Fibroblast of skin of back (primary cell): ENCODE results near the gene ITPR1.

Source experiments
- DNase-seq: peaks from one replicate; pipeline ENCODE4 v3.0.0-alpha.2; 2013

The ITPR1 gene

DNA sequence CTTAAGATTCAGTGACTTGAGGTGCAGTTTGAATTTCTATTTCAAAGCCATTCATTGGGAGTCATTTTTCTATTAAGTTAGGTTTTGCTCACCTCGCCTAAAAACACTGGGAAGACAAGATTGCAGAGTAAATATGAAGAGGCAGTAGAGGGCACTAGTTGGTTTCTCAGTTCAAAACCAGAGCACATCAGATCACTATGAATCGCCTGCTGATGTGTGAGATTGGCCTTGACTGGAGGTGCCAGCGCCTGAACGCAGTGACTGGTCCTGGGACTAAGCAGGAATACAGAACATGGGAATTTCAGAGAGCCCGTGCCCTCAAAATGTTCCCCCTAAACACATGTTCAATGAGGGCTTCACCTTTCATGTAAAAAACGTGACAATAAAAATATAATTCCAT lies 229.0 kb downstream of the ITPR1 start:
- peak; percentile 73 for DNase-seq

DNA sequence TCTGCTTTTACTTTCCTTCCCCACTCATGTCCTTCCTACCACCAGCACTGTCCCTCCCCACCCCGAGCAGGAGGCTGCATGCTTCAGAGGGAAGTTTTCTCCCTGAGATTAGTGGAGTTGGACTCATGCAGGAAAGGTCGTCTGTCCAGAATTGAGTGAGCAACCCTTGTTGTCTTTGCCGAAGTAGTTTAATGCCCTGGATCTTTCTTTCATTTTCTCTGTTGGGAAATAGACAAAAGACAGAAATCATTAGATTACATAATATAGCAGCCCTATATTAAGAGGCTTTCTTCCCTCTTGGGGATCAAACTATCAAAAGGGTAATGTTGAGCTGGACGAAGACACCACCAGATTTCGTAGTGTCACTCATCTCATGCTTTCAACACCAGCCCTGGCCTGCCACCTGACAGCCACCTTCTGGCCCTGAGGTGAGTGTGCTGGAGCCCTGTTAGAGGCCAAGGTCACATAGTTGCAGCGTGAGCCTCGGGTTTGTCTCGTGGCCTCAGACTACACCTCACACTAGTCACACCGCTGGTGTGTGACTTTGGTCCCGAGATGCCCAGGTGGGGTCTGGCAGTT lies 231.0 kb downstream of the ITPR1 start:
- DNase-seq, result no peak

DNA sequence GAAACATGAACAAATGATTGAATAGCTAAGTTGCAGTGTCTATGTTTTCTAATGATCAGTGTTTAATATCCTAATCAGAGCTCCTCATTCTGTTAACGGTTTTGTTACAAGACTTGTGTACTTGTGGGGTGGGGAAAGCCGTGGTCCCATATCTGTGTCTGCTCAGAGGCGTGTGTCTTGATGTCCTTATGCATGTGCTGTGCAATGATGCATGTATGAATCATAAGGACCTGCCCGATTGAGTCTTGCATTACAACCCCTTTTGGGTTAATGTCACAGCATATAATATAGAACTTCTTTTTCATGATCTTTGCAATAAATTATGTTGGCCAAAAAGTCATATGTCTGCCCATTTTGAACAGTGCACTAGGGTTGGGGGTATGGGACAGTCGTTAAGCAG lies 233.4 kb downstream of the ITPR1 start:
- DNase-seq, result peak; percentile 40

DNA sequence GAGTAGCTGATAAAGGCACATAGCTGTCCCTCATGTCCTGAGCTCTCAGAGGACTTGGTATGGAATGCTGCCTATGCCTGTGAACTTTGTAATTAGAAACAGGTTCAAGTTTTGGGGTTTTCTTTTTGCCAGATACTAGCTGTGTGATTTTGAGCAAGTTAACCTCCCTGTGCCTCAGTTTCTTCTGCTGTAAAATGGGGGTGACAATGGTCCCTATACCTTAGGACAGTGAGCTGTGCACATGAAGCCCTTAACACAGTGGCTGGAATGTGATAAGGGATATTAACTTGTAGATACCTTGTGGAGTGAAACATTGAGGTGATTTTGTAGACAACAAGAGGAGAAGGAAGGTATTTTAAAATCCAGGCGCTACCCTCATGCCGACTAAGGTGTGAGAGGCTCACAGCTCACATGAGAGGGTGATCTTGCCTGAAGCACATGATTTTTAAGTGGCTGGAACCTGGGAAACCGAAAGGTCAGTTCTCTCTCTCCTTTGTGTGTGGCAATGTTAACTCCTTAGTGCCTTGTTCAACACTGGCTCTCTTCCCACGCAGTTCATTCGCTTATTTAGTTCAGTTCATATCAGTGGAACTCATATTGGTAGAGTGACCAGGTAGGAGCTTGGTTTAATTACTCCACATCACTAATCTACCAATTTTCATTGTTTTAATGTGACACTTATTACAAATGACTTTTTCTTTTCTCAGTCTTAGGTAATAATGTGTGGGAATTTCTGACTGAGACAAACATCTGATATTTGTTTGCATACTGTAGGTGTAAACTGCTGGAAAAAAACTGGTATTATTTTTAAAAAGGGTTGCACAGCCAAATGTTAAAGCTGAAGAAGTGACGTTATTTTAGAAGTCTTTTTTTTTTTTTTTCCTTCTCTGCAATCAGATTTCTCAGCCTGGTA lies 236.2 kb downstream of the ITPR1 start:
- no peak for DNase-seq

DNA sequence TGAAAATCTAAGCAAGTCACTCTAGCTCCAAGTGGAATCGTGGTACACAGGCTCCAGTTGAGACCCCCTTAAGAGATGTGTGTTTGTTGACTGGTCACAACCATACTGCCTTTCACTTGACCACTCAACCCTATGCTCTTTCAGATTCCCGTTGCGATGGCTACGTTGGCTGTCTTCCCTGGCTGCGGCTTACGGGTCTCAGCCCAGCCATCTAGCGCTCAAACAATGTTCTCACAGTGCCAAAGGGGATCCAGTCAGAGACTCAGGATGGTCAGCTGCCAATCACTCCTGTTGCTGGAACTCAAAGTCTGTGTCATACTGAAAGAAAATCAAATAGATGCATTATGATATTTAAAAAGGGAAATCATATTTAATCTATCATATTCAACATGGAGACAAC lies 237.6 kb downstream of the ITPR1 start:
- no peak for DNase-seq

DNA sequence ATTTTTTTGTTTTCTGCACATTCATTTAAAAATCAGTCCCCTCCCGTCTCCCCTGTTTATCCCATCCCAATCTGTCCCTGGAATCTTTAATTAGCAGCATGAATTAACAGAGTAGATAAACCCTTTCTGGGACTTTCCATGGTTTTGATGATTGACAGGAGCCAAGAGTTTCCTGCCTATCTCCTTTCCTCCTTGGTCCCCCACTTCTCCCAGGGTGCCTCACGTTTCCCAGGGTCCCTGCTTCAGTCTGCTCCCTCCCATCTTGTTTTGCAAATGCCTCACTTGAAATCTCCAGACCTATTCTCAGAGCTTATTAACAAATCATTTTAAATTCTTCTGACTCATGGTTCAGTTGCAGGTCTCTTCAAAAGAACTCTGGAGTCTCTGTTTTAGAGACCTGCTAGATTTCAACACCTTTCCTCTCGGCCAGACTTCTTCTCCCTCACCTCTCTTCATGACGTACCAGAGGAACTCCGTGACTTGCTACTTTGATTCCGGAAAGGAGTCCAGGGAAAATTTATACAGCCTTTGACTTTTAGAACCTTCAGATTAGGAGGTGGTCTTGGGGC lies 238.5 kb downstream of the ITPR1 start:
- DNase-seq, result no peak

DNA sequence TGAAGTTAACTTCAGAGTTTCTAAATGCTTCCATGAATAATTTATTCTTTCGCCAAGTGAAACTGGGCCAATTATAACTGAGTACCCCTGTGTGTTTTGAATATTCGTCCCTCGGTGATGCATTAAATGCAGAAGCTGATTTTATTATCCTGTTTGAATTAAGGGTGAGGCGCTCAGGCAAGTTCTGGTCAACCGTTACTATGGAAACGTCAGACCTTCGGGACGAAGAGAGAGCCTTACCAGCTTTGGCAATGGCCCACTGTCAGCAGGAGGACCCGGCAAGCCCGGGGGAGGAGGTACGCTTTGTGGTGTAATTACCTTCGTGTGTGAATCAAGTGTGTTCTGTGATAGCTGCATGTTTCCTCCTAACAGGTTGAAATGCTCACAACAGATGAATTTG lies 239.8 kb downstream of the ITPR1 start:
- DNase-seq, result no peak

DNA sequence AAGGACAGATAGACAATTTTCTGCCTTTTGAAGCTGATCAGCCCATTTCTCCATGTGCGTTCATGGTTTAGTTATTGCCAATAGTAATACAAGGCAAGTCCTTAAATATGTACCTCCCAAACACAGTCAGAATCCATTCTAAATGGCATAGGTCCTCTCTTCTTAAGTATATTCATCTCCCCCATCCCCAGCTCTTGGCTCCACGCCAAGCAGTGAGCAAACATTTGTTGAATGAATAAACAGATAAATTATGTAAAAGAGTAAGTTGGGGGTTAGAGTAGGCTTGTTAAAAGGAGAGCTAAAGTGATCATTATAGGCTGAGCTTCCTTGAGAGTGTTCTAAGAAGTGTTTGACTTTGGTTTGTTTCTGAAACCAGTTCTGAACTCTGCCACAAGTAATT lies 241.3 kb downstream of the ITPR1 start:
- DNase-seq, result no peak

DNA sequence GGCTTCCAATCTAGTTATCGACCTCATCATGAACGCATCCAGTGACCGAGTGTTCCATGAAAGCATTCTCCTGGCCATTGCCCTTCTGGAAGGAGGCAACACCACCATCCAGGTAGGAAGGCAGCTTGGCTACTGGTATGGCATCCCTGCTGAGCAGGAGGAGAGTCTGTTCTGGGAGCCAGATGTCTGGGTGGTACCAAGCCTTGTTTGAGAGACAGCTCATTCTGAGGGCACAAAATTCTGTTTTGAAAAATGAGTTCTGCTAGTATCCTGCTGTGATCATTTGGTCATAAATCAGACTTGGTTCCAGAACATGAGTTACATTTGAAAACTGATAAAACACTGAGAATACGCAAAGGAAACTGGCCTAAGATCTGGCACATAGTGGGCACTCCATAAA lies 242.1 kb downstream of the ITPR1 start:
- no peak for DNase-seq

DNA sequence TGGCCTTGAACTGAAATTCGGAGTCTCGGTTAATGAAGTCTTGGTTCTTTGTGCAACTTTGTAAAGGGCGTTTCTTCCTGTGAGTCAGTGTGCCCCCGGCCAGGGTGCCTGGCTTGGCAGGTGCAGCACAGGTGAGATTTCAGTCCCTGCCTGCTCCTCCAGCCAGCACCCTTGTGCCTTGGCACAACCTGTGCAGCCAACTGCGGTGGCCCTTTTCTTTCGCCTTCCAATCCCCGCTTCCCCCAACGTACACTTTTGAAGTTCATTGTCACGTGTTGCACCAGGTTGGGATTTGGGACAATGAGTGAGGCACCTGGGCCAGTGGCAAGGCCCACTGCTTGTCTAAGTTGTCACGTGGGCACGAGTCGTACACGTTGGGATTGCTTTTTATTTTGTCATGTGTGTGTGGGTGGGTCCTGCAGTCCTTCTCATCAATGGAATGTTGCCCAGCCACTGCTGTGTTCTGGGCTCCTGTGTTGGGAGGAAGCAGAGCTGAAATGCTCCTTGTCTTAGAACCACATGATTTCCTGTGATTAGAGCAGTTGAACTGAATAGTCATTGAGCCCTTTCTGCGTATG lies 243.2 kb downstream of the ITPR1 start:
- peak; percentile 49 for DNase-seq

DNA sequence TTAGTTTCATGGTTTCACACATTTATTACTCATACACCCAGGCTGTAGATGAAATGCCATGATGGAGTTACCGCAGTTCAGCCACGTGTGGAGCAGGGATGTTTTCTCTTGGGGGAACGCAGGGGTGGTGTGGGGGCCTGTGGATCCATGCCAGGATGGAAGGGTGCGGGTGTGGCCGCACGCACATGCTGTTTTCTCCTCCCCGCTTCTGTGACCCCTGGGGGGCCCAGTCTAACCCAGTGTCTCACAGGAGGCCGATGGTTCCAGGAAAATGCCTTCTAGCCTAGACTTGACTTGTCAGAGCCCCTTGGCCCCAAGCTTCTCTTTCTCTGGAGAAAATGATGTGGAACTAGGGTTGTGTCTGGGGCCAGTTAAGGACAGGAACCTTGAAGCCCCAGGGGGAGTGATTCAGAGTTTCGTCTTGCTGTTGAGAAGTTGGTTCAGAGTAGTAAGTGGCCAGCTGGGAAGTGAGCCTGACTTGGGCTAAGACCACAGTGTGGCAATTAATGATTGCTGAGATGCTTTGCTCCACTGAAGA lies 245.7 kb downstream of the ITPR1 start:
- DNase-seq, result peak; percentile 58

DNA sequence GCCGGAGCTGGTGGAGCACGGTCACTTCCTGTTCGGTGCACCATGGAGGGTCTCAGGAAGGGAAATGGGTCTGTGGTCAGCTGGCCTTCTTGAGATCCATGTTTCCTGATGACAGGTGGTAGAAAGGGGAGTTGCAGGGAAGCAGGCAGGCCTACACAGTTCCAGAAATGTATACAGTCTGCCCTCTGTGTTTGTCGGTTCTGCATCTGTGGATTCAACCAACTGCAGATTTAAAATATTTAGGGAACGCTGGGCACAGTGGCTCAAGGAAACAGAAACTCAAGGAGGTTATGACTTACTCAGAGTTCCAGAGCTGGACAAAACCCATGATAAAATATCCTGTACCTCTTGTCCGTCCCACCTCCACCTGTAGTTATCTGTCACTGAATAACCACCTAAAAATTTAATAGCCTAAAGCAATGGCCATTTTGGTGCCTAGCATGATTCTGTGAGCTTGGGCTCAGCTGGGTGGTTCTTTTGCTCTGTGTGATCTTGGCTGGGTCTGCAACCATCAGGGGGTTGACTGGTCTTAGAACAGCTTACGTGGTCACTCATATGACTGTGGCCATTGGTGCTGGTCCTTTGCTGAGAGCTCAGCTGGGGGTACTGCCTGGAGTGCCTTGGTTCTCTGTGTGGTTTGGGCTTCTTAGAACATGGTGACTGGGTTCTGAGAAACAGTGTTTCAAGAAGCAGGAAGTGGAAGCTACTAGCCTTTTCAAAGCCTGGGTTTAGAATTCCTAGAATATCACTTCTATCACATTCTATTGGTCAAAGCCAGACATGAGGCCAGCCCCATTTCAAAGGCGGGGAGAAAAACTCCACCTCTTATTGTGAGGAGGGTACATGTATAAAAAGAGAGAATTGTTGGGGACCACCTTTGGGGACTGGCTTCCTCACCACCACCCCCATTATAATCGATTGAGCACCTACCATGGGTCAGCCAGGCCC lies 246.4 kb downstream of the ITPR1 start:
- DNase-seq, result no peak

DNA sequence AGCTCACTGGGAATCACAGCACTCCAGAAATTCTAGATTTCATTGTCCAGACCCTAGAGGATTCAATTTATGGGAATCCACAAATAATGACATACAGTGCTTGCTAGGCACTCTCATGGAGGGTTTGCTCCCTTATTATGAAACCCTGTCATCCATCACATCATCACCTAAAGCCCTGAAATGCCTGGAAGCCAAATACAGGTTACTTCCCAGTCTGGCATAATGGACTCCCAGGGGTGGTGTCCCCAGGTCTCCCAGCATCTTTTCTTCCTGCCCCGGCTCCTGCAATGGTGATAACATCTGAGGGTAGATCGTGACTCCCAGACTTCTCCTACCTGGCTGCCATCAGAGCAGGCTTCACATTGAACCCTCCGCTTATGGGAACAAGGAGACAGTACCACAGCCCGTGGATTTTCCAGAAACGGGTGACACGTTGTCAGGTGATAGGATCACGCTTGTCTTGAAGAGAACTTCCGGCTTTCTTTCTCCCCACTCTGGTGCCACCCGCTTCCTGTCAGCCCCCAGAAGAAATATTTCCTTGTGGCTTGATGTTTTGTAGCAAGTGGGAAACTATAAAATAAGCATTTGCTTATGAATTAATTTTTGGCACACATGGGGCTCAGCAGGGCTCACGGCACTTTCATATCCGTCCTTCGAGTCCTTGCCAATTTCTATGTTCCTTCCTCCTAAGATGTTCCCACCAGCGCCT lies 247.4 kb downstream of the ITPR1 start:
- no peak for DNase-seq

DNA sequence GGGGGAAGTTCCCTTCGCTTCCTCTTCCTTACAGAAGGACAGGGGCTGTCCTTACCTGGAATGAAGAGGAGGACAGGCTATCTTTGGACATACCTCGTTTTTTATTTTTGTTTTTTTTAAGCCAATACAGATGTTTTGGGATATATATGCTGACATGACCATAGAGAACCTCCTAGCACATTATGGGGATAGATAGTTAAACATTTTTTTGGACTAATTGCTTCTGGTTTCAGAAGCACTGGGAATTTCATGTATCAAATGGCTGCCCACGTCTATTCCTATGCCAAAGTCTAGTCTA lies 247.9 kb downstream of the ITPR1 start:
- no peak for DNase-seq

DNA sequence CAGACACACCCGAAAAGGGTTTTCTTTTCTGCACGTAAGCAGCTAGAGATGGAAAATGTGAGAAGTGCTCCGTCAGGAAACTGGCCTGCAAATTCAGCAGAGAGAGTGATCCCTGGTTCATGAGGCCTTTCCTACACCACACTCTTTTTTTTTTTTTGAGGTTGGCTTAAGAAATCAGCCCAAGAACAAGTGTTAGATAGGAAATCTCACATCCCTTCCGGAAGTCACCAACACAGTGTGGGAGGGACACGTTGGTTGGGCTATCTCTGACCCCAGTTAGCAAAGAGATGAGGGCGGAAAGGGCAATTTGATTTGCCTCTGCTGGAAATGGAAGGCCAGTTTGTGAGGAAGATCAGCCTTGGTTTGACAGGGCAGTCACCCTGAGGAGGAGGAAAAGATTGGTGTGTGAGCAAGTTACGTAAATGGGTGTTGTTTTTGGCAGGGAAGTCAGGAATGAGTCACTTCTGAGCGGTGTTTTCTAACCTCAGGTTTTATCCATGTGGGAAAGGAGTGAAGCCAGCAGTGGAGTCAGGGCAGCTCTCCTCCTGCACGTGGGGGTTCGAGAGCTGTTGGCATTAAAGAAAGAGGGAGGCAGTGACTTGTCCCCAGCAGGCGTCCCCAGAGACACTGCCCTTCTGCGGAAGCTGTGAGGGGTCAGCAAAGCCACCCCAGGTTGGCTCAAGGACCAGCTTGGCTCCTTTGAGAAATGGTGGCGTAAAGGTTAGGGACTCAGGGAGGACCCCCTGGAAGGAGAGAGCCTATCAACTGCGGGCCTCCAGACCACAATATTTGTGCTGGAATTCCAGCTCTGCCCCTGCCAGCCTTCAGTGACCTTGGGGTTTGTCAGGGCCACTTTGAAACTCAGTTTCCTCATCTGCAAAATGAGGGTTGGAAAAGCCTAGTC lies 248.5 kb downstream of the ITPR1 start:
- DNase-seq, result peak; percentile 95

DNA sequence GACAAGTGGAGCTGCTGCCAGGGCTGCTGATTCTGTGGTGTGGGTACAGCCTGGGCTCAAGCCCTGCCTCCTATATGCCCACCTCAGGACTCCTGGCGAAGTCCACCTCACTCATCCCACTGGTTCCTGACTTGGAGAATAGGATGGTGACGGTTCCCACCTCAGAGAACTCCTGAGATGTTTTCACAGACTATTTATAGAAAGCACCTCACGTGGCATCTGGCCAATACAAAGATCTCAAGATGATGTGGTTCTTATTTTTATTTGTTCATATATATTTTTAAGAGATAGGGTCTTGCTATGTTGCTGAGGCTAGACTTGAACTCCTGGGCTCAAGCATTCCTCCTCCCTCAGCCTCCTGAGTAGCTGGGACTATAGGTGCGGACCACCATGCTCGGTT lies 249.2 kb downstream of the ITPR1 start:
- DNase-seq, result no peak

DNA sequence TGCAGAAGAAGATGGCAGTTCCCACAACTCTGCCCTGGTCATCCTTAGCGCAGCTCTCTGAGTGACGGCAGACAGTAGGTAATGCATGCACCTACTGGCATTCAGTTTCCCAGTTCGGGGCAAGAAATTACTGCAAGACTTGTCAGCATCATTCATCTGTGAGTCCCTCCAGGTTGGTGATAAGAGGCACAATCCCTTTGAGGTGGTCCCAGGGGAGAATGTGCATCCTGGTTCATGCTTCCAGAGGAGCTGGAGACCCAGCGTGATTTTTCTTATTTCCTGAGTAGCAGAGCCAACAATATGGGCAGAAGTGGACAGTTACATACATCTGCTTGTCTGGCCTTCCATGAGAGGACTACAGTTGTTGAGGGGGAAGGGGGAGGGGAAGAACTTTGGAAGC lies 250.2 kb downstream of the ITPR1 start:
- no peak for DNase-seq

DNA sequence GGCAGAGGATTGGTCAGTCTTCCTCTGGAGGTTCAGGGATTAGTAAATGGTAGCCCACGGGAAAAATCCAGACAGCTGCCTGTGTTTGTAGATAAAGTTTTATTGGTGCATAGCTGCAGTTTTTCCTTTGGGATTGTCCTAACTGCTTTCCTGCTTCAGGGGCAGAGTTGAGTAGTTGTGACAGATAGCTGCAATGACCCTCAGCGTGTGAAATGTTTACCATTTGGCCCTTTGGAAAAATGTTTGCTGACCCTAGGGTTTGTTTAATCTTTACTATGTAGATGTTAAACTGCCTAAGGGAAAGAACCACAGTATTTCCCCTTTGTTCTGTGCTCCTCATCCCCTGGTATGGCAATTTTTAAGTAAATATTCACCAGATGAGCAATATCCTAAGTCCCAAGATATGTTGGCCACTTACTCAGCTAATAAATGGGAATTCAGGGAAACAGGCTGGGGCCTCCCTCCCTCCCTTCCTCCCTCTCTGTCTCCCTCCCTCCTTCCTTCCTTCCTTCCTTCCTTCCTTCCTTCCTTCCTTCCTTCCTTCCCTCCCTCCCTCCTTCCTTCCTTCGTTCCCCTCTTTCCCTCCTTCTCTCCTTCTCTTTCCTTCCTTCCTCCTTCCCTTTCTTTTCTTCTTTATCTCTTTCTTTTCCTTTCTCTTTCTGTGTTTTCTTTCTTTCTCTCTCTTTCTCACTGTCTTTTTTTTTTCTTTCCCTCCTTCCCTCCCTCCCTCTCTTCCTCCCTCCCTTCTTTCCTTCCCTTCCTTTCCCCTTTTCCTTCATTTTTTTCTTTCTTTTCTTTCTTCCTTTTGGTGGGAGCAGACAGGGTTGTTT lies 251.5 kb downstream of the ITPR1 start:
- peak; percentile 82 for DNase-seq

DNA sequence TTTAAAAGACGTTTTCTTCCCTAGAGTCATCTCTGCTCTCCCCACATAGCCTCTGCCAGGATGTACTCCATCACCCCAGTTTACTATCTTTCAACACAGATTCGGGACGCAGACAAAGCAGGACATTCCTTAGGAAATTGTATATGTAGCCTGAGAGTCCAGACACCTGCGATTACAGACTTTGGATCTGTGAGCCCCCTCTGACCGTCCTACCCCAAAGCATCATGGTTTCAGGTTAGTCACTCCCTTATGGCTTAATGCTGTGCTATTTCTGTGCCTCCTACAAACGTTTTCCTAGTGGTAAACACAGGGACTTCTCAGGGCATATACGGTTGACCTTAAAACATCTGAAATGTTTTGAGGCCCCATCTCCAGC lies 252.1 kb downstream of the ITPR1 start:
- DNase-seq, result no peak
